ENCODE measurements around the gene ATP9A.
A peak's percentile ranks its signal among the peaks of the same experiment; 100 is the strongest.
"Not testable (repeated sequence)": the region's sequence is repeated elsewhere in the genome, so short reads cannot be mapped to it uniquely, and the experiment has no call there.

Gene ATP9A

GRCh38 chr20:51767867-51768758, at the start of gene ATP9A:
ATP9A (minus strand) TSS chr20:51768390; CDS start chr20:51768369, 21 bp downstream.
- DNase-seq: peak; percentile 57

GRCh38 chr20:51816856-51817255, 48.7 kb upstream of the ATP9A start:
- not testable (repeated sequence) for DNase-seq

GRCh38 chr20:51815383-51816076, 47.3 kb upstream of the ATP9A start:
- no peak for DNase-seq

GRCh38 chr20:51812861-51813260, 44.7 kb upstream of the ATP9A start:
- peak; percentile 66 for DNase-seq

GRCh38 chr20:51811514-51812128, 43.4 kb upstream of the ATP9A start:
- DNase-seq: no peak

- no peak for DNase-seq
These were observed 42.8 kb upstream of the ATP9A start for GRCh38 chr20:51811042-51811355.

GRCh38 chr20:51810155-51811041, 42.2 kb upstream of the ATP9A start:
- DNase-seq: peak; percentile 66

- no peak for DNase-seq
These were observed 39.6 kb upstream of the ATP9A start for GRCh38 chr20:51807720-51808250.

- no peak for DNase-seq
These were observed 36.6 kb upstream of the ATP9A start for GRCh38 chr20:51804754-51805153.

GRCh38 chr20:51803148-51803854, 35.1 kb upstream of the ATP9A start:
- no peak for DNase-seq

- DNase-seq: peak; percentile 96
These were observed 34.1 kb upstream of the ATP9A start, which contains the start of gene SALL4 for GRCh38 chr20:51802170-51802751. SALL4 (minus strand) TSS chr20:51802521; CDS start chr20:51802408, 113 bp downstream.

- no peak for DNase-seq
These were observed 33.6 kb upstream of the ATP9A start for GRCh38 chr20:51801823-51802123.

- peak; percentile 77 for DNase-seq
These were observed 33.1 kb upstream of the ATP9A start for GRCh38 chr20:51801122-51801822.

GRCh38 chr20:51800872-51801121, 32.6 kb upstream of the ATP9A start:
- DNase-seq: peak; percentile 64

GRCh38 chr20:51800060-51800871, 32.1 kb upstream of the ATP9A start:
- peak; percentile 97 for DNase-seq

GRCh38 chr20:51799401-51799860, 31.2 kb upstream of the ATP9A start:
- DNase-seq: no peak

- DNase-seq: peak; percentile 79
These were observed 29.3 kb upstream of the ATP9A start for GRCh38 chr20:51797357-51798025.

GRCh38 chr20:51796340-51796739, 28.1 kb upstream of the ATP9A start:
- no peak for DNase-seq

- no peak for DNase-seq
These were observed 24.8 kb upstream of the ATP9A start for GRCh38 chr20:51792960-51793359.

GRCh38 chr20:51791626-51792025, 23.4 kb upstream of the ATP9A start:
- no peak for DNase-seq

Measured in islet precursor cell (in vitro differentiated cells).